HCT116 (cell line): ENCODE measurements around the gene CCDC57. TPM values are rescaled to one million over a fixed set of nuclear protein-coding genes. Genes with fewer than 3 reads are reported as not detected.
A peak's percentile ranks its signal among the peaks of the same experiment; 100 is the strongest.

ENCODE experiments used
- ATAC-seq: fragments of 200-7000 bp; cut with Tn5 transposase; 2 replicates; pipeline ENCODE4 v1.9.1; 2020; ENCODE audit warnings: mild to moderate bottlenecking, moderate library complexity
- BruUV-seq: library from RNA; stranded (reverse); fragments of 400-500 nt; replicated peaks from 2 replicates; lab custom pipeline; 2021; lab: Mats Ljungman, UMichigan
- CTCF ChIA-PET: fragments of 300-600 bp; sonication (Branson Sonifier 250); formaldehyde crosslinking; loops from one replicate; lab custom pipeline; 2021; ENCODE audit warnings: antibody characterized with exemption; lab: Charles Lee
- POLR2A ChIA-PET: fragments of 300-600, 350-600 bp; sonication (Branson Sonifier 250); formaldehyde crosslinking; loops from one replicate; lab custom pipeline; 2021; ENCODE audit warnings: antibody characterized with exemption; lab: Charles Lee
- RAD21 ChIA-PET, 2 experiments: fragments of 300-600 bp; sonication (Branson Sonifier 250); formaldehyde crosslinking; loops; one replicate each; lab custom pipeline; 2023; ENCODE audit warnings: low total read pairs in 2 of 2; ENCODE audit not compliant: uncharacterized antibody in 2 of 2, unreplicated experiment in 2 of 2, low non-redundant PET in 1 of 2; lab: Charles Lee
- DNase-seq: peaks from one replicate; pipeline ENCODE4 v3.0.0-alpha.2; 2010; ENCODE audit warnings: low read depth, low spot score
- H2AFZ ChIP-seq: fragments of 200-600 bp; shearing (Covaris generic), sonication (generic); 2 replicates; pipeline ENCODE4 v1.6.1; 2017; ENCODE audit warnings: low read depth, mixed run types, mixed read lengths, antibody characterized with exemption, low read length; ENCODE audit not compliant: poor library complexity, severe bottlenecking
- H3K27ac ChIP-seq: 2 replicates; pipeline ENCODE4 v1.5.1; 2012; ENCODE audit warnings: low read depth, low read length
- H3K27me3 ChIP-seq: fragments of 200-600 bp; sonication (generic); 2 replicates; pipeline ENCODE4 v1.6.1; 2016; ENCODE audit warnings: mixed run types, low read length, mixed read lengths; ENCODE audit not compliant: insufficient read depth
- H3K36me3 ChIP-seq, 2 experiments: fragments of 200-500 bp in 1 of 2; fragments of 200-600 bp in 1 of 2; sonication (Bioruptor generic) in 1 of 2; sonication (generic) in 1 of 2; 2 replicates each; pipeline versions ENCODE4 v1.5.1 to v1.6.1; 2014 to 2016; ENCODE audit warnings: low read length in 2 of 2, inconsistent platforms in 1 of 2, mixed read lengths in 1 of 2, mixed run types in 1 of 2; ENCODE audit not compliant: insufficient read depth in 2 of 2, control insufficient read depth in 1 of 2
- H3K4me1 ChIP-seq, 2 experiments: fragments of 200-600 bp in 1 of 2; sonication (generic) in 1 of 2; 2 replicates each; pipeline versions ENCODE4 v1.5.1 to v1.6.1; 2012 to 2017; ENCODE audit warnings: low read length in 2 of 2, inconsistent platforms in 1 of 2, mild to moderate bottlenecking in 1 of 2, mixed read lengths in 1 of 2, mixed run types in 1 of 2, moderate library complexity in 1 of 2; ENCODE audit not compliant: insufficient read depth in 2 of 2, control insufficient read depth in 1 of 2
- H3K4me2 ChIP-seq: fragments of 200-600 bp; sonication (generic); 2 replicates; pipeline ENCODE4 v1.6.1; 2017; ENCODE audit warnings: mixed run types, low read length, mixed read lengths
- H3K4me3 ChIP-seq, 2 experiments: fragments of 200-600 bp in 1 of 2; sonication (generic) in 1 of 2; replicated peaks in 1 of 2; 2 replicates each; pipeline ENCODE4 v1.5.1; 2011 to 2016; ENCODE audit warnings: low read length in 2 of 2, control low read depth in 1 of 2, low read depth in 1 of 2, mild to moderate bottlenecking in 1 of 2, mixed read lengths in 1 of 2, mixed run types in 1 of 2
- H3K79me2 ChIP-seq: fragments of 200-600 bp; sonication (generic); 2 replicates; pipeline ENCODE4 v1.6.1; 2017; ENCODE audit warnings: mild to moderate bottlenecking, mixed run types, low read length, moderate library complexity, mixed read lengths; ENCODE audit not compliant: insufficient read depth
- H3K9ac ChIP-seq: fragments of 200-600 bp; sonication (generic); 2 replicates; pipeline ENCODE4 v1.6.1; 2016; ENCODE audit warnings: low read length, mixed read lengths
- H3K9me2 ChIP-seq: fragments of 200-600 bp; sonication (generic), shearing (Covaris generic); 2 replicates; pipeline ENCODE4 v1.6.1; 2017; ENCODE audit warnings: mixed run types, mild to moderate bottlenecking, moderate library complexity; ENCODE audit not compliant: insufficient read depth
- H3K9me3 ChIP-seq, 2 experiments: fragments of 200-500 bp in 1 of 2; fragments of 200-600 bp in 1 of 2; sonication (Bioruptor generic) in 1 of 2; sonication (generic) in 1 of 2; 2 replicates each; pipeline ENCODE4 v1.6.1; 2014 to 2017; ENCODE audit warnings: low read length in 2 of 2, mixed read lengths in 2 of 2, inconsistent platforms in 1 of 2, low read depth in 1 of 2, mild to moderate bottlenecking in 1 of 2, mixed run types in 1 of 2, moderate library complexity in 1 of 2; ENCODE audit not compliant: control insufficient read depth in 1 of 2, insufficient read depth in 1 of 2
- H4K20me1 ChIP-seq: fragments of 200-600 bp; sonication (generic), shearing (Covaris generic); 2 replicates; pipeline ENCODE4 v1.6.1; 2017; ENCODE audit warnings: mixed run types, mild to moderate bottlenecking, moderate library complexity; ENCODE audit not compliant: insufficient read depth
- FOSL1 ChIP-seq: IDR thresholded peaks from 2 replicates; pipeline ENCODE4 v1.6.1; 2012; ENCODE audit warnings: low read depth
- JUND ChIP-seq: IDR thresholded peaks from 2 replicates; pipeline ENCODE4 v1.6.1; 2012
- POLR2AphosphoS5 ChIP-seq: IDR thresholded peaks from 2 replicates; pipeline ENCODE4 v1.6.1; 2011; ENCODE audit warnings: mild to moderate bottlenecking, low read depth, low read length, moderate library complexity
- SIN3A ChIP-seq: IDR thresholded peaks from 2 replicates; pipeline ENCODE4 v1.6.1; 2012; ENCODE audit warnings: low read depth
- intact Hi-C: fragments of 100-400 bp; cut with micrococcal nuclease; formaldehyde crosslinking; loops from 2 replicates; pipeline ENCODE4 v1.10.0; 2022
- total RNA-seq: library from RNA; stranded (reverse); gene quantifications from one replicate; pipeline ENCODE4 v1.2.1, GENCODE V29; 2021; ENCODE audit not compliant: unreplicated experiment

Gene CCDC57
- total RNA-seq, 1 experiment from 2014 or later, result 143 TPM

DNA sequence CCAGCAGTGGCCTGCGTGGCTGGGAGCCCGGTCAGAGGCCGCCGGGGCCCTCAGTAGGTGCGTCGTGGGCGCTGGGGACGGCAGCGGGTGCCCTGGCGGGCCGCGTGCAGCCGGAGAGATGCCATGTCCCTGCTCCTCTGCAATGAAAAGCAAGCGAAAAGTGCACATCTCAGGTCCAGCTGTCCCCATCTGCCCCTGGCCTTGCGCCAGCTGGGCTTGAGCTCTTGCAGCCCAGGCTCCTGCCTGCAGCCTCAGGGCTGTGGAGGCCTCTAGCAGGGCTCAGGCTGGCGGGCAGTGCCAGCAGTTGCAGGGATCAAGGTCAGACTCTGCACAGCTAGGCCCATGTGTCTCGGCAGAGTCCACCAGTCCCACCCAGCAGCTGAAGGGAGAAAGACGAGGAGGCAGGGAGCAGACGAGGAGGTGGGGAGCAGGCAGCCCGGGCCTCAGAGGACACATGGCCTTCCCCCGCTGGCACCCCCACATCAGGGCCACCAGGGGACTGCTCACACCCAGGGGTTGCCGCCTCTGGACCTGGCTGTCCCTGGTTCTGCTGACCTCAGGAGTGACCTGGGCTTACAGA lies 27.4 kb upstream of the CCDC57 start:
- ChIA-PET RAD21 (no interaction called here), POLR2A (interaction anchor here (2.2 to 4.0 kb wide), 2 partner anchors 10 to 34 kb away, joined by 4 to 27 read pairs; partner anchors contain the start of gene SLC16A3), CTCF (no interaction called here)
- H3K36me3 ChIP-seq, result peaks cover 35 to 65% of the 10 kb centered on the region in 2 experiments
- H3K9ac ChIP-seq, result no peak overlapping the region
- H3K27me3 ChIP-seq, result no peaks in the 10 kb centered on the region
- peaks cover 24 to 74% of the 10 kb centered on the region in 2 experiments for H3K4me1 ChIP-seq
- H3K27ac ChIP-seq, result peak overlapping the region; percentile 77; the same call in 1 of the 2 replicates
- peak; percentile 0; the same call in 1 of the 2 replicates for ATAC-seq
- no peak overlapping the region for H3K4me2 ChIP-seq
- H3K9me2 ChIP-seq, result no peaks in the 10 kb centered on the region
- TF ChIP-seq FOSL1 (no peak), POLR2AphosphoS5 (peak; percentile 50)
- H3K79me2 ChIP-seq, result peaks cover 59% of the 10 kb centered on the region
- DNase-seq, result no peak
- H4K20me1 ChIP-seq, result peaks cover 27% of the 10 kb centered on the region; the same call in 1 of the 2 replicates
- intact Hi-C loops, result no loop called here
- H3K4me3 ChIP-seq, result no peak overlapping the region
- BruUV-seq, result no TSS peak
- H2AFZ ChIP-seq, result no peak overlapping the region
- no peaks in the 10 kb centered on the region for H3K9me3 ChIP-seq

DNA sequence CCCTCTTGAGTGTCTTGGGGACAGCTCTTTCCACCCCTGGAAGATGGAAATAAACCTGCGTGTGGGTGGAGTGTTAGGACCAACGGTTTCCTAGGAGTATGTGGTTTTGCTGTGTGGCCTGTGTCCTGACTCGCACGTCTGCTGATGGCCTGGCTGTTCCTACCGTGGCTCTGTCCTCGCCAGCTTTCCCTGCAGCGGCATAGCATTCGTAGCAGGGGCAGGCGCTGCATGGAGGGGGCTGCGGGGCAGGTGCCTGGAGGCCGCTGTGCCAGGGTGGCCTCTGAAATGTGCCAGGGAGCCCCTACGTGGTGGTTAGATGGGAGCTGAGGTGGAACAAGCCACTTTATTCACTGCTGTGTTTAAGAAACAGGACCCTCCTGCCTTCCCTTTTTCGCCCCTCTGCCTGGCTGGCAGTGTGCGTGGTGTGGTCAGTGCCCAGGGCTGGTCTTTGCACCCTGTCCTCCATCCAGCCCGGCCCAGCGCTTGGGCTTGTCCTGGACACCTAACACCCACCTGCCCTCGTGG lies 26.8 kb upstream of the CCDC57 start:
- ATAC-seq (no peak), DNase-seq (no peak)
- Histone ChIP-seq H3K36me3 (peaks cover 35 to 65% of the 10 kb centered on the region in 2 experiments), H3K79me2 (peaks cover 60% of the 10 kb centered on the region), H4K20me1 (peaks cover 32% of the 10 kb centered on the region; the same call in 1 of the 2 replicates), H3K9me2 (no peaks in the 10 kb centered on the region), H3K27ac (peak overlapping the region; percentile 77; the same call in 1 of the 2 replicates), H3K27me3 (no peaks in the 10 kb centered on the region), H3K9ac (no peak overlapping the region), H3K4me1 (peaks cover 30 to 79% of the 10 kb centered on the region in 2 experiments), H3K4me3 (no peak overlapping the region), H3K9me3 (no peaks in the 10 kb centered on the region), H3K4me2 (no peak overlapping the region), H2AFZ (no peak overlapping the region)
- intact Hi-C loops, result no loop called here
- TF ChIP-seq SIN3A (no peak; the same call in 1 of the 2 replicates), POLR2AphosphoS5 (peak; percentile 46; the same call in 1 of the 2 replicates), JUND (0 out of 2 replicates have a peak, but pooled peaks have one; percentile 7)
- POLR2A ChIA-PET, result interaction anchor here (4.0 kb wide), 1 partner anchor 10 kb away, joined by 27 read pairs; the partner anchor contains the start of gene SLC16A3
- RAD21 ChIA-PET, result no interaction called here
- BruUV-seq, result no TSS peak
- CTCF ChIA-PET, result no interaction called here
